Measurements from ENCODE around the gene ZSCAN32.

The ZSCAN32 gene

GRCh38 chr16:3355589-3355988, 45.2 kb downstream of the ZSCAN32 start, which contains the start of gene OR2C1:
Gene OR2C1, plus strand, starts transcription at chr16:3355889. Its CDS starts 52 bp downstream, at chr16:3355941.
- DNase-seq = no peak

GRCh38 chr16:3349175-3349574, 51.6 kb downstream of the ZSCAN32 start:
- DNase-seq = no peak

GRCh38 chr16:3348547-3349167, 52.1 kb downstream of the ZSCAN32 start:
- DNase-seq = no peak

- DNase-seq = no peak
These were observed 53.2 kb downstream of the ZSCAN32 start for GRCh38 chr16:3347586-3347985.

GRCh38 chr16:3346041-3346440, 54.8 kb downstream of the ZSCAN32 start:
- DNase-seq = no peak
